Tibial artery (tissue), 4 donors: ENCODE measurements around the gene SLC6A6.

ENCODE experiments used
- DNase-seq, 2 donors: peaks; one replicate each; pipeline ENCODE4 v3.0.0-alpha.2; 2019
- H3K27ac ChIP-seq, 2 donors: fragments of 200-600 bp; sonication (generic) in 1 of 2; 1 replicate in 1 of 2; 2 replicates in 1 of 2; pipeline ENCODE4 v1.5.1; 2018 to 2019; ENCODE audit warnings: mild to moderate bottlenecking in 1 of 2
- H3K27me3 ChIP-seq, 2 donors: fragments of 200-600 bp; sonication (generic) in 1 of 2; one replicate each; pipeline versions ENCODE4 v1.5.1 to v1.6.0; 2016 to 2019
- H3K36me3 ChIP-seq, 3 donors: fragments of 200-600 bp; sonication (generic) in 2 of 3; one replicate each; pipeline ENCODE4 v1.5.1; 2016 to 2019; ENCODE audit warnings: mild to moderate bottlenecking in 2 of 3
- H3K4me1 ChIP-seq, 4 donors: fragments of 200-600 bp; sonication (generic) in 2 of 4; 1 replicate in 3 of 4; 2 replicates in 1 of 4; pipeline ENCODE4 v1.5.1; 2016 to 2019
- H3K4me3 ChIP-seq, 2 donors: fragments of 200-600 bp; sonication (generic) in 1 of 2; 1 replicate in 1 of 2; 2 replicates in 1 of 2; pipeline ENCODE4 v1.5.1; 2018 to 2019; ENCODE audit warnings: mild to moderate bottlenecking in 2 of 2
- H3K9me3 ChIP-seq, 3 donors: fragments of 200-600 bp; sonication (generic) in 1 of 3; one replicate each; pipeline ENCODE4 v1.5.1; 2016 to 2019
- CTCF ChIP-seq, 2 experiments: fragments of 200-600 bp in 1 of 2; fragments of 450-650 bp in 1 of 2; IDR thresholded peaks; one replicate each; pipeline ENCODE4 v1.5.1; 2017 to 2019; ENCODE audit warnings: antibody characterized with exemption in 2 of 2, mild to moderate bottlenecking in 1 of 2, moderate library complexity in 1 of 2
- intact Hi-C: fragments of 100-400 bp; cut with DNase I; formaldehyde crosslinking; loops from one replicate; pipeline ENCODE4 v1.15.0; 2023; ENCODE audit warnings: low total_unique reads

The SLC6A6 gene

DNA sequence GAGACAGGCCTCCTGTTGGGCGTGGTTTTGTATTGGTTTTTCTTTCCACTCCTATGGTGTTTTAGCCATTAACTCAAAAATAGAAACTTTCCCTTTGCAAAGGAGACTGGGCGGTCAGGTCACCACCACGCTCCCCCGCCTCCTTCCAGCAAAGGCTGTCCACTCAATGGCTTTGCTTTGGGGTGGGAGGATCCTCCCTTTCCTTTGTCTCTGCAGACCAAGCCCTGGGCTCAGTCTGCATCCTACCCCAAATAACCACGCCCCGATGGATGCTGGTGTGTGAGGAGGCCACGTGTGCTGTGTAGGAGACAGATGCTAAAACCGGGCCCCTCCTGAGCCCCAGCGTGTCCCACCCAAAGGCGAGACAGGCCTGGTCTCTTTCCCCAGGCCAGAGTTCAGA lies 69.3 kb downstream of the SLC6A6 start:
- Histone ChIP-seq H3K36me3 (peaks cover 0 to 74% (median 23%) of the 10 kb centered on the region in 3 donors), H3K4me3 (no peak overlapping the region), H3K27me3 (no peaks in the 10 kb centered on the region), H3K27ac (no peak overlapping the region), H3K4me1 (peaks cover 0 to 10% (median 0%) of the 10 kb centered on the region in 4 donors), H3K9me3 (no peaks in the 10 kb centered on the region)
- intact Hi-C loops = no loop called here
- no peak for DNase-seq
- no peak for TF ChIP-seq CTCF (IDR thresholded peaks at IDR 0.05)

DNA sequence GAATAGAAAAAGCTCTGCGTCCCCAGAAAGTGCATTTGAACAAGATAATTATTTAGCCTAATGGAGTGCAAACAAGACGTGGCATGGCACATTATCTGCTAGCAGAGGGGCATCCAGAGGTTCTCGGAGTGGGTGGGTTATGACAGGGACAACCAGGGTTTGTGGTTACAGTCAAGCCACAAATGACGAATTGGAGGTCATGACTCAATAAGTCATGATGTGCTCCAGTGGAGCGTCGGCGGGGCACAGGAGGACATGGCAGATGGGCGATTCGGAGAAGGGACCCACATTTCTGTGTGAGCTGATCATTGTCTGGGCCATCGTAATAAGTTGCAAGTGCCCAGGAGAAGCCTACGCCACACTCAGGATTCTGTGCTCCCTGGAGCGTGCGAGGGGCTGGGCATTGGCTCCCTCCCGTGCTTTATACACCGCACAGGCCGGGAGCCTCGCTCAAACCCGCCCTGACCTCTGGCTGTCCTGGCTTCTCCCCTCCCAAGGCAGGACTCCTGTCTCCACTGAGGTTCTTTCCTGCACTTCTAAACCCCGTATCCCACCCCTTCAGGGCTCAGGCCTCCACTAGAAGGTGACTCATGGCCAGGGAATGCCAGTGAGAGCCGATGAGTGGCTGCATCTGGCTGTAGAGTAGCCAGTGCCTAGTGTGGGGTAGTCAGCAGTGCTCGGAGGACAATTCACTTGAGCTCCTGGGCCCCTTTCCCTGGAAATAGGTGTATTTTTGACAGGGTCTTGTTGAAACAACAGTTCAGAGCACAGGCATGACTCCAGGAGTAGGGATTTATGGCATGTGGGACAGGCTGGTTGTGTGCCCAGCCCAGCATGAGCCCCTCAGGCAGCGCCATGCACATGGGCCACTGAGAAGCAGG lies 70.3 kb downstream of the SLC6A6 start:
- H3K9me3 ChIP-seq = no peaks in the 10 kb centered on the region
- peaks cover 0 to 10% (median 0%) of the 10 kb centered on the region in 4 donors for H3K4me1 ChIP-seq
- no peak for DNase-seq
- intact Hi-C loops = no loop called here
- H3K27ac ChIP-seq = no peak overlapping the region
- peaks cover 0 to 74% (median 31%) of the 10 kb centered on the region in 3 donors for H3K36me3 ChIP-seq
- no peak overlapping the region for H3K4me3 ChIP-seq
- no peaks in the 10 kb centered on the region for H3K27me3 ChIP-seq
- TF ChIP-seq CTCF (IDR thresholded peaks at IDR 0.05) = no peak

DNA sequence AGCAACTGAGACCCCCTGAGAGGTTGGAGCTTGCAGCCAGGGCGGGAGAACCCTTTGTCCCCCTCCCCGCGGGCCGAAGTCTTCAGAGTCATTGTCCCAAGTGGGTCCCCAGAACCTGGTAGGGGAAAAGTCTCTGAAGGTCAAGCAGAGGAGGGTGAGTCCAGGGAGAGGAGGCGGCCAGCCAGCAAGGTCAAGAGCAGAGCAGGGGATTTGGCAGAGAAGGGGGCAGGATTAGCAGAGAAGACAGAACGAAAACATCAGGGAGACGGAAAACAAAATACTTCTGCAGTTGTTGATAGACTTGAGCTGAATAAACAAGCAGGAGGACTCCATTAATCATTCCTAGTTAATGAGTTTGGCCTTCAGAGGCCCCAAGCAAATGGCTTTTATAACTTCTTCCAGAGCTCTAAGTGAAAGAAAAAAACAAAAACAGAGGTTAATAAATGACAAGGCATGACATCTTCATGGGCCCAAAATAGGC lies 71.0 kb downstream of the SLC6A6 start:
- TF ChIP-seq CTCF (IDR thresholded peaks at IDR 0.05) = no peak
- DNase-seq = no peak
- no peak overlapping the region for H3K27ac ChIP-seq
- no peaks in the 10 kb centered on the region for H3K27me3 ChIP-seq
- H3K4me1 ChIP-seq = peaks cover 0 to 10% (median 0%) of the 10 kb centered on the region in 4 donors
- no peaks in the 10 kb centered on the region for H3K9me3 ChIP-seq
- intact Hi-C loops = no loop called here
- H3K36me3 ChIP-seq = peaks cover 0 to 78% (median 38%) of the 10 kb centered on the region in 3 donors
- no peak overlapping the region for H3K4me3 ChIP-seq

- Histone ChIP-seq H3K27ac (no peak overlapping the region), H3K4me1 (peaks cover 0 to 10% (median 0%) of the 10 kb centered on the region in 4 donors), H3K9me3 (no peaks in the 10 kb centered on the region), H3K27me3 (no peaks in the 10 kb centered on the region), H3K4me3 (no peak overlapping the region), H3K36me3 (peaks cover 0 to 78% (median 49%) of the 10 kb centered on the region in 3 donors)
- no peak for DNase-seq
- TF ChIP-seq CTCF (IDR thresholded peaks at IDR 0.05) = no peak
- intact Hi-C loops = no loop called here
These were observed 72.1 kb downstream of the SLC6A6 start for GRCh38 chr3:14474363-14475081.

DNA sequence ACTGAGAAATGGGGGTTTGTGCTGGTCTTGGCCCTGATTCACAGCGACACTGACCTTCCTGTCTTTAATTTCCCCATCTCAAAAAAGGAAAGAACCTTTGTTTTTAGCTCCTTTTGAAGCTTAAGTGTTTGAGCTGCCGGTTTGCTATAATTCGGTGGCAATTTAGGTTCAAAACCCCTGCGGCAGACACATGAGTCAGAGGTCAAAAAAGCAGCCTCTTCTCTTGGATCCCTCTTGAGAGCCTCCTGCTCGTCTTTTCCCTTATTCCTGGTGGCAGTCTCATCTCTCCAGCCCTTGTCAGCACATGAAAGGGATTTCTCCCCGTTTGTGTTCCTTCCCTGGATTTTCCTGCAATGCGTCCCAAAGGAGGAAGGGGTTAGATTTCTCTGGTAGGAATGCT lies 73.2 kb downstream of the SLC6A6 start:
- no peak for DNase-seq
- Histone ChIP-seq H3K27me3 (no peaks in the 10 kb centered on the region), H3K36me3 (peaks cover 0 to 87% (median 49%) of the 10 kb centered on the region in 3 donors), H3K9me3 (no peaks in the 10 kb centered on the region), H3K27ac (no peak overlapping the region), H3K4me3 (no peak overlapping the region), H3K4me1 (peaks cover 0 to 10% (median 0%) of the 10 kb centered on the region in 4 donors)
- no peak for TF ChIP-seq CTCF (IDR thresholded peaks at IDR 0.05)
- intact Hi-C loops = no loop called here
